PC-3 (cell line): ENCODE data around the gene PSEN2.

ENCODE experiments used
- EZH2 ChIP-seq: fragments of 300-600 bp; sonication (generic); IDR thresholded peaks from one replicate; pipeline ENCODE4 v1.6.1; 2017; ENCODE audit warnings: antibody characterized with exemption, mild to moderate bottlenecking, low read length; ENCODE audit not compliant: unreplicated experiment
- TF ChIP-seq, protein P1 (sequence below): fragments of 300-600 bp; sonication (generic); conservative IDR thresholded peaks from 2 replicates; pipeline ENCODE4 v1.5.1; 2017; ENCODE audit warnings: antibody characterized with exemption, low read depth, mild to moderate bottlenecking, low read length

DNA sequence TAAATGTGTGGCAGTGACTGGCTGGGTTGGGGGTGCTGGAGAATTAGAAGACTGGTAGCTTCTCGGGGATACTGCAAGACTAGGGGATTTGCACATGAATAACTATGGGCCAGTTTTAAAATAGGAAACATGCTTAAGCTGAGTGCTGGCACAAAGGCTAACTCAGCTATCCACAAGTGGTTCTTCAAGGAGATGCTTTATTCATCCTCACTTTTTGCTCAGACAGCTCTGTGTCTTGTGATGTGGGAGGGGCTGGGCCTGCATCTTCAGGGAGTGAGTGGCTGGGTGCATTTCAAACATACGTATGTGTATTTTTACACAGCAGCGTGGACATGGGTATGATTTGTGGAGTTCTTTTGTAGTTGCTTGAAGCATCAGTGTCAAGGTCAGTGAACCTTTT lies 72.0 kb downstream of the PSEN2 start:
- TF ChIP-seq, protein P1, sequence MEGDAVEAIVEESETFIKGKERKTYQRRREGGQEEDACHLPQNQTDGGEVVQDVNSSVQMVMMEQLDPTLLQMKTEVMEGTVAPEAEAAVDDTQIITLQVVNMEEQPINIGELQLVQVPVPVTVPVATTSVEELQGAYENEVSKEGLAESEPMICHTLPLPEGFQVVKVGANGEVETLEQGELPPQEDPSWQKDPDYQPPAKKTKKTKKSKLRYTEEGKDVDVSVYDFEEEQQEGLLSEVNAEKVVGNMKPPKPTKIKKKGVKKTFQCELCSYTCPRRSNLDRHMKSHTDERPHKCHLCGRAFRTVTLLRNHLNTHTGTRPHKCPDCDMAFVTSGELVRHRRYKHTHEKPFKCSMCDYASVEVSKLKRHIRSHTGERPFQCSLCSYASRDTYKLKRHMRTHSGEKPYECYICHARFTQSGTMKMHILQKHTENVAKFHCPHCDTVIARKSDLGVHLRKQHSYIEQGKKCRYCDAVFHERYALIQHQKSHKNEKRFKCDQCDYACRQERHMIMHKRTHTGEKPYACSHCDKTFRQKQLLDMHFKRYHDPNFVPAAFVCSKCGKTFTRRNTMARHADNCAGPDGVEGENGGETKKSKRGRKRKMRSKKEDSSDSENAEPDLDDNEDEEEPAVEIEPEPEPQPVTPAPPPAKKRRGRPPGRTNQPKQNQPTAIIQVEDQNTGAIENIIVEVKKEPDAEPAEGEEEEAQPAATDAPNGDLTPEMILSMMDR = no peak
- no peak for TF ChIP-seq EZH2
